ENCODE measurements around the gene LYVE1. TPM values are rescaled to one million over a fixed set of nuclear protein-coding genes. Genes with fewer than 3 reads are reported as not detected.

LYVE1 gene
- total RNA-seq, 1 experiment from 2014 or later, result 0.11 TPM

DNA sequence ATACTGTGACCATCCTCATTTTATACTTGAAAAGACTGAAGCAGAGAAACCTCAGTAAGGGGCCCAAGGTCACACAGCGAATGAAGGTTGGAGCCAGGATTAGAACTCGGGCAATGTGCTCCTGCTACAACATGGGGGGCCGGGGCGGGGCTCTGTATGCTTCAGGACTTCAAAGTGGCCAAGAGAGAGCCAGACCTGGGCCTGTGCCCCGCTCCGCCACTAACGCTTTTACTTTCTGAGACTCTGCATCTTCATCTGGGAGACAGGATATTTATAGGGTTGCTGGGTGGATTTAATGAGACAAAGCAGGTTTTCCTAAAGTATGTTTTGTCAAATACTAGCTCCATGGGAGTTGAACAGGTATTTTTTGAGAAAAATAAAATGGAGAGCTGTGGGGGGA, 33.9 kb upstream of the LYVE1 start:
- no peak for TF ChIP-seq EZH2 (IDR thresholded peaks at IDR 0.05; ENCODE audit: borderline replicate concordance, low read depth, low read length, poor library complexity, severe bottlenecking)
- TF ChIP-seq, protein P1, sequence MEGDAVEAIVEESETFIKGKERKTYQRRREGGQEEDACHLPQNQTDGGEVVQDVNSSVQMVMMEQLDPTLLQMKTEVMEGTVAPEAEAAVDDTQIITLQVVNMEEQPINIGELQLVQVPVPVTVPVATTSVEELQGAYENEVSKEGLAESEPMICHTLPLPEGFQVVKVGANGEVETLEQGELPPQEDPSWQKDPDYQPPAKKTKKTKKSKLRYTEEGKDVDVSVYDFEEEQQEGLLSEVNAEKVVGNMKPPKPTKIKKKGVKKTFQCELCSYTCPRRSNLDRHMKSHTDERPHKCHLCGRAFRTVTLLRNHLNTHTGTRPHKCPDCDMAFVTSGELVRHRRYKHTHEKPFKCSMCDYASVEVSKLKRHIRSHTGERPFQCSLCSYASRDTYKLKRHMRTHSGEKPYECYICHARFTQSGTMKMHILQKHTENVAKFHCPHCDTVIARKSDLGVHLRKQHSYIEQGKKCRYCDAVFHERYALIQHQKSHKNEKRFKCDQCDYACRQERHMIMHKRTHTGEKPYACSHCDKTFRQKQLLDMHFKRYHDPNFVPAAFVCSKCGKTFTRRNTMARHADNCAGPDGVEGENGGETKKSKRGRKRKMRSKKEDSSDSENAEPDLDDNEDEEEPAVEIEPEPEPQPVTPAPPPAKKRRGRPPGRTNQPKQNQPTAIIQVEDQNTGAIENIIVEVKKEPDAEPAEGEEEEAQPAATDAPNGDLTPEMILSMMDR (conservative IDR thresholded peaks at IDR 0.05; ENCODE audit: low read depth, low read length), result no peak
- POLR2A ChIA-PET (ENCODE audit: low non-redundant PET), result no interaction called here
- no TSS peak for BruUV-seq (replicated peaks)
- Histone ChIP-seq H3K27ac (ENCODE audit: low read depth, low read length, poor library complexity, severe bottlenecking) (no peak overlapping the region), H3K4me1 (ENCODE audit: insufficient read depth, low read length, poor library complexity, severe bottlenecking) (peaks cover 20% of the 10 kb centered on the region), H3K36me3 (ENCODE audit: insufficient read depth, low read length, poor library complexity, severe bottlenecking) (no peaks in the 10 kb centered on the region), H3K9me3 (ENCODE audit: low read depth, low read length, poor library complexity, severe bottlenecking) (no peaks in the 10 kb centered on the region), H3K27me3 (replicated peaks; ENCODE audit: insufficient read depth, low read depth, low read length, poor library complexity) (no peaks in the 10 kb centered on the region), H3K4me3 (ENCODE audit: low read depth, low read length, poor library complexity, severe bottlenecking) (no peak overlapping the region)
- intact Hi-C loops (cut with micrococcal nuclease; ENCODE audit: unreplicated experiment), result no loop called here
- CTCF ChIA-PET, result no interaction called here
- DNase-seq (ENCODE audit: low spot score), result no peak

DNA sequence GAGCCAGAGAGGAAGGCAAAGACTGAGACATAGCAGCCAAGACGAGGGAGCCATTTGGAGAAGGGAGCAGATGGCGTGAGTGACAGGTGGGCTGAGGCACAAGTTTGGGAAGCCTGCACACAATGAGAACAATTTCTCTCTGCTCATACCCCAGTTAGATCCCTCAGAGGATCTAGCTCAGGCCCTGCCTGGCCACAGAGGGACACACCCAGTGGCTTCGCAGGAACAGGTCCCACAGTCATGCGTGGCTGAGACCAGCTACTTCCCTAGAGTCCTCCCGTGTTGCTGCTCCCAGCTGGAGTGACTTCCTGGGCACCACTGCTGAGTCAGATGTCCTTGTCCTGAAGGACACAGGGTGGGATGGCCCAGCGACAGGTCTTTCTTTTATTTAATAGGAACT, 33.4 kb upstream of the LYVE1 start:
- no peak for DNase-seq (ENCODE audit: low spot score)
- peak overlapping the region; percentile 11 for H3K27ac ChIP-seq (ENCODE audit: low read depth, low read length, poor library complexity, severe bottlenecking)
- no peaks in the 10 kb centered on the region for H3K9me3 ChIP-seq (ENCODE audit: low read depth, low read length, poor library complexity, severe bottlenecking)
- H3K27me3 ChIP-seq (replicated peaks; ENCODE audit: insufficient read depth, low read depth, low read length, poor library complexity), result no peaks in the 10 kb centered on the region
- CTCF ChIA-PET, result no interaction called here
- no peak overlapping the region for H3K4me3 ChIP-seq (ENCODE audit: low read depth, low read length, poor library complexity, severe bottlenecking)
- no TSS peak for BruUV-seq (replicated peaks)
- POLR2A ChIA-PET (ENCODE audit: low non-redundant PET), result no interaction called here
- peaks cover 15% of the 10 kb centered on the region for H3K4me1 ChIP-seq (ENCODE audit: insufficient read depth, low read length, poor library complexity, severe bottlenecking)
- TF ChIP-seq, protein P1 (conservative IDR thresholded peaks at IDR 0.05; ENCODE audit: low read depth, low read length), result no peak
- no peak for TF ChIP-seq EZH2 (IDR thresholded peaks at IDR 0.05; ENCODE audit: borderline replicate concordance, low read depth, low read length, poor library complexity, severe bottlenecking)
- H3K36me3 ChIP-seq (ENCODE audit: insufficient read depth, low read length, poor library complexity, severe bottlenecking), result no peaks in the 10 kb centered on the region
- intact Hi-C loops (cut with micrococcal nuclease; ENCODE audit: unreplicated experiment), result no loop called here

DNA sequence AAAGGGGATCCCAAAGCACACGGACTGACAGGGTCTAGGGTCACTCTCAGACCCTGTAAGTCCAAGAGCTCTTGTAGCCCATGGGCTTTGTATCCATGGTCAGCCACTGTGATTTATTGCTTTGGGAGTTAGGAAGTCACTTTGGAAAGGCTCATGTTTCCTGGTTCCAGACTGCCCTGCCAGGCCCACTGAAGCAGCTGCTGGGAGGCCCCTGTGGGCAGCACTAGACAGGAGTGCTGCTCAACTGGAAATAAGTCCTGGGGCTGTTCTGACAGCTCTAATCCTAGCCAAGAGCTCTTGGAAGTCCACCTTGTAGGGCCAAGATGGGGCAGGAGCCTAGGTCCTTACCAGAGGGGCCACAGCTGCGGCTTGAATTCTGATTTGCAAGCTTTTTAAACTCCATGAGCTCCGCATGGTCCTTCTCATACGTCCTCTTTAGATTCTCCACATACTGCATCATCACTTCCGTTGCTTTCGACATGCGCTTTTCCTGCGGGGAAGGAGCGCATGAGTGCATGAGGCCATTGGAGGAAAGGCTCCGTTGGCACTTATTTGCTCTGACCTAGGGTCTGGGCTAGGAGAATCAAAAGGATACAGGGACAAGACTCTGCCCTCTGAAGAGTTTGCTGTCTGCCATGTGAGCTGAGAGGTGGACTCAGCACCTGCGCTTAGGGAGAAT, 32.2 kb upstream of the LYVE1 start:
- Histone ChIP-seq H3K4me3 (ENCODE audit: low read depth, low read length, poor library complexity, severe bottlenecking) (no peak overlapping the region), H3K27ac (ENCODE audit: low read depth, low read length, poor library complexity, severe bottlenecking) (no peak overlapping the region)

More for the DNA sequence above, 32.2 kb upstream of the LYVE1 start:
- no peak for DNase-seq (ENCODE audit: low spot score)
- peaks cover 3% of the 10 kb centered on the region for H3K4me1 ChIP-seq (ENCODE audit: insufficient read depth, low read length, poor library complexity, severe bottlenecking)
- H3K36me3 ChIP-seq (ENCODE audit: insufficient read depth, low read length, poor library complexity, severe bottlenecking), result no peaks in the 10 kb centered on the region
- POLR2A ChIA-PET (ENCODE audit: low non-redundant PET), result no interaction called here
- H3K27me3 ChIP-seq (replicated peaks; ENCODE audit: insufficient read depth, low read depth, low read length, poor library complexity), result no peaks in the 10 kb centered on the region
- H3K9me3 ChIP-seq (ENCODE audit: low read depth, low read length, poor library complexity, severe bottlenecking), result no peaks in the 10 kb centered on the region
- intact Hi-C loops (cut with micrococcal nuclease; ENCODE audit: unreplicated experiment), result no loop called here
- CTCF ChIA-PET, result no interaction called here
- TF ChIP-seq, protein P1 (conservative IDR thresholded peaks at IDR 0.05; ENCODE audit: low read depth, low read length), result no peak
- TF ChIP-seq EZH2 (IDR thresholded peaks at IDR 0.05; ENCODE audit: borderline replicate concordance, low read depth, low read length, poor library complexity, severe bottlenecking), result no peak
- no TSS peak for BruUV-seq (replicated peaks)

Measured in A673 (cell line).